ENCODE data around the gene OR2AP1.
"Not testable (repeated sequence)": the region's sequence is repeated elsewhere in the genome, so short reads cannot be mapped to it uniquely, and the experiment has no call there.

OR2AP1 gene

DNA sequence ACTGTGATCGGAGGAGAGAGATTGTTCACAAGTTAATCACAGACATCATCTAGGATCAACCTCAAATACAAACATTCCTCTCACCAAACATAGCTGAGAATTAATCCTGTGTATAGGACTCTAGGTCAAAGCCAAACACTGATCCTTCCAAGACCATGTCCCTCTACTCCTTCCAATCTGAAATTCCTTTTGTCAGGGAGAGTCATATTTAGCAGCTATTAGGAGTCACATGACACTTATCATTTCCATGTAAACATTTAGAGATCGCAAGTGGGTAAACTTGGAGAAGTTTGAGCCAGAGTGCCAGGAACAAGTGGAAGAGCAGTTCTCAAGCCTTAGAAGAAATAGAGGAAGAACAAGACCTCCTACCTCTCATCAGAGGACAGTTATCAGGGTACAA, 13.5 kb downstream of the OR2AP1 start:
- Histone ChIP-seq H3K9ac (ENCODE audit: low read depth, low read length) (no peak overlapping the region), H3K4me2 (ENCODE audit: insufficient read depth, low read length) (no peak overlapping the region), H2AFZ (ENCODE audit: low read depth, low read length) (no peak overlapping the region), H3K9me3 (ENCODE audit: insufficient read depth, low read length, severe bottlenecking) (no peaks in the 10 kb centered on the region), H3K36me3 (ENCODE audit: insufficient read depth, low read length) (no peaks in the 10 kb centered on the region), H3K27ac (ENCODE audit: low read length) (no peak overlapping the region), H3K79me2 (ENCODE audit: insufficient read depth, low read length) (no peaks in the 10 kb centered on the region), H3K4me1 (ENCODE audit: insufficient read depth, low read length) (no peaks in the 10 kb centered on the region), H3K4me3 (ENCODE audit: low read depth in 1 of 2, low read length in 2 of 2) (no peak overlapping the region), H3K27me3 (ENCODE audit: insufficient read depth, low read length, poor library complexity) (no peaks in the 10 kb centered on the region), H4K20me1 (ENCODE audit: insufficient read depth, low read length) (no peaks in the 10 kb centered on the region)
- TF ChIP-seq, protein P1, sequence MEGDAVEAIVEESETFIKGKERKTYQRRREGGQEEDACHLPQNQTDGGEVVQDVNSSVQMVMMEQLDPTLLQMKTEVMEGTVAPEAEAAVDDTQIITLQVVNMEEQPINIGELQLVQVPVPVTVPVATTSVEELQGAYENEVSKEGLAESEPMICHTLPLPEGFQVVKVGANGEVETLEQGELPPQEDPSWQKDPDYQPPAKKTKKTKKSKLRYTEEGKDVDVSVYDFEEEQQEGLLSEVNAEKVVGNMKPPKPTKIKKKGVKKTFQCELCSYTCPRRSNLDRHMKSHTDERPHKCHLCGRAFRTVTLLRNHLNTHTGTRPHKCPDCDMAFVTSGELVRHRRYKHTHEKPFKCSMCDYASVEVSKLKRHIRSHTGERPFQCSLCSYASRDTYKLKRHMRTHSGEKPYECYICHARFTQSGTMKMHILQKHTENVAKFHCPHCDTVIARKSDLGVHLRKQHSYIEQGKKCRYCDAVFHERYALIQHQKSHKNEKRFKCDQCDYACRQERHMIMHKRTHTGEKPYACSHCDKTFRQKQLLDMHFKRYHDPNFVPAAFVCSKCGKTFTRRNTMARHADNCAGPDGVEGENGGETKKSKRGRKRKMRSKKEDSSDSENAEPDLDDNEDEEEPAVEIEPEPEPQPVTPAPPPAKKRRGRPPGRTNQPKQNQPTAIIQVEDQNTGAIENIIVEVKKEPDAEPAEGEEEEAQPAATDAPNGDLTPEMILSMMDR (IDR thresholded peaks at IDR 0.05; ENCODE audit: borderline replicate concordance, extremely low read depth, low read length, poor library complexity, severe bottlenecking) = no peak
- no peak for TF ChIP-seq EZH2 (IDR thresholded peaks at IDR 0.05; ENCODE audit: borderline replicate concordance, low read depth, low read length, severe bottlenecking)
- DNase-seq (no peak), ATAC-seq (ENCODE audit: insufficient read depth, low read depth) (no peak)

DNA sequence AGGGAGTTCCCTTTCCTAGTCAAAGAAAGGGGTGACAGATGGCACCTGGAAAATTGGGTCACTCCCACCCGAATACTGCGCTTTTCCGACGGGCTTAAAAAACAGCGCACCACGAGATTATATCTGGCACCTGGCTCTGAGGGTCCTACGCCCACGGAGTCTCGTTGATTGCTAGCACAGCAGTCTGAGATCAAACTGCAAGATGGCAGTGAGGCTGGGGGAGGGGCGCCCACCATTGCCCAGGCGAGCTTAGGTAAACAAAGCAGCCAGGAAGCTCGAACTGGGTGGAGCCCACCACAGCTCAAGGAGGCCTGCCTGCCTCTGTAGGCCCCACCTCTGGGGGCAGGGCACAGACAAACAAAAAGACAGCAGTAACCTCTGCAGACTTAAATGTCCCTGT, 17.9 kb downstream of the OR2AP1 start:
- not testable (repeated sequence) for H4K20me1 ChIP-seq (ENCODE audit: insufficient read depth, low read length); ATAC-seq (ENCODE audit: insufficient read depth, low read depth)

DNA sequence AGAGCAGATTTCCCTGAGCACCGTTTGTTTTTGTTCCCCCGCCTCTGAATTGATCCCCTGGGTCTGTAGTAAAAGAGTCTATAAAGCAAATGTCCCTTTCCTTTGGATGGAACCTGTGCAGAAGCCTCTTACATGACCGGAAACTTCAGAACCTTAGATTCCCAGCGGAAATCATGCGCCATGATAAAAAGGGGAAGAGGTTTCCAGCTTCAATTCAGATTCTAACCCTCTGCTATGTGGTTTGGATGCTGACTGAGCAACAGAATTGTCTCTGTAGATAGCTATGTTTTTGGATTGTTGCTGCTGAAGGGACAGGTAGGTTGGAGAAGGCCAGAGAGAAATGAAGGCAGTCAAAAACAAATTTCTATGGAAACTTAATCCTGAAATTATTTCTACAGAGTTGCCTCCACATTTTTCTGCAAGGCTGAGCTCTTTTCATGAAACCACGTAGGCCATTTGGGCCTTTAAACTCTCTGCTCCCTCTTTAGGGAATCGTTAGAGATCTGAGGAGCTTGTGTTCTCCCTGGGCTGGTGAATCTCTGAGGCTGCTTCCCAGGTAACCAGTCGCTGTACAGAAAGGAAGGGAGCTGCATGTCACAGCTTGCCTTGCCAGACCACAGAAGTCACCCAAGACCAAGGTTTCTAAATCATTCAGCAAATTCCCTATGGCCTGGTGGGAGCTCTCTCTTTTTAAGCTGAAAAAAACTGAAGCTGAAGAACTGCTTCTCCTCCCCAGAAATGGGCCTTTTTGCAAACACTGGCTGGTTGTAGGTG, 35.7 kb downstream of the OR2AP1 start:
- ATAC-seq (ENCODE audit: insufficient read depth, low read depth) = no peak
- Histone ChIP-seq H3K4me1 (ENCODE audit: insufficient read depth, low read length) (no peaks in the 10 kb centered on the region), H3K27me3 (ENCODE audit: insufficient read depth, low read length, poor library complexity) (peaks cover 19% of the 10 kb centered on the region)

More for the DNA sequence above, 17.9 kb downstream of the OR2AP1 start:
- not testable (repeated sequence) for H3K9me3 ChIP-seq (ENCODE audit: insufficient read depth, low read length, severe bottlenecking); H3K9ac ChIP-seq (ENCODE audit: low read depth, low read length); H3K27me3 ChIP-seq (ENCODE audit: insufficient read depth, low read length, poor library complexity); H3K4me3 ChIP-seq (ENCODE audit: low read depth in 1 of 2, low read length in 2 of 2); H3K79me2 ChIP-seq (ENCODE audit: insufficient read depth, low read length); H3K27ac ChIP-seq (ENCODE audit: low read length); DNase-seq; H2AFZ ChIP-seq (ENCODE audit: low read depth, low read length); H3K4me2 ChIP-seq (ENCODE audit: insufficient read depth, low read length); H3K36me3 ChIP-seq (ENCODE audit: insufficient read depth, low read length); H3K4me1 ChIP-seq (ENCODE audit: insufficient read depth, low read length)

DNA sequence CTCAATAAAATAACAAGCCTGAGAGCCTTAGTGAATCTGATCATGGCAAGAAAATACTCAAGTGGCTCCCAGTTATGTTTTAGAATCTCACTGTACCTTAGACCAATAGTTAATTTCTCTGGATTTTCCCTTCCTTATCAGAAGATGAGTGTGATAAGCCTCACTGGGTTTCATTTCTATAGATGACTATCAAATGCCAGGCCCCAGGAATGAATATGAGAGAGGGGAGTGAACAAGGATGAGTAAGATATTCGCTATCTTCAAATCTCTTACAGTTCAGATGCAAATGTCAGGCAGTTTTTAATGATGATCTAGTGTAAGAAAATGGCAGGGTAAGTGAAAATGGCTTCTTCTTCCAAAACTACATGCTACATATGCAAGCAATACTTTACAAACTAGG, 38.3 kb downstream of the OR2AP1 start:
- no peak overlapping the region for H3K4me2 ChIP-seq (ENCODE audit: insufficient read depth, low read length)
- no peaks in the 10 kb centered on the region for H3K79me2 ChIP-seq (ENCODE audit: insufficient read depth, low read length)
- peaks cover 19% of the 10 kb centered on the region for H3K27me3 ChIP-seq (ENCODE audit: insufficient read depth, low read length, poor library complexity)
- DNase-seq (no peak), ATAC-seq (ENCODE audit: insufficient read depth, low read depth) (no peak)
- H3K27ac ChIP-seq (ENCODE audit: low read length) = no peak overlapping the region
- H3K9ac ChIP-seq (ENCODE audit: low read depth, low read length) = no peak overlapping the region
- H3K9me3 ChIP-seq (ENCODE audit: insufficient read depth, low read length, severe bottlenecking) = peaks cover 6% of the 10 kb centered on the region
- TF ChIP-seq EZH2 (IDR thresholded peaks at IDR 0.05; ENCODE audit: borderline replicate concordance, low read depth, low read length, severe bottlenecking) = no peak
- TF ChIP-seq, protein P1 (IDR thresholded peaks at IDR 0.05; ENCODE audit: borderline replicate concordance, extremely low read depth, low read length, poor library complexity, severe bottlenecking) = no peak
- H3K4me3 ChIP-seq (ENCODE audit: low read depth in 1 of 2, low read length in 2 of 2) = no peak overlapping the region
- no peaks in the 10 kb centered on the region for H4K20me1 ChIP-seq (ENCODE audit: insufficient read depth, low read length)
- H3K36me3 ChIP-seq (ENCODE audit: insufficient read depth, low read length) = no peaks in the 10 kb centered on the region
- no peak overlapping the region for H2AFZ ChIP-seq (ENCODE audit: low read depth, low read length)
- no peaks in the 10 kb centered on the region for H3K4me1 ChIP-seq (ENCODE audit: insufficient read depth, low read length)

More for the DNA sequence above, 35.7 kb downstream of the OR2AP1 start:
- H3K4me2 ChIP-seq (ENCODE audit: insufficient read depth, low read length) = no peak overlapping the region
- no peak overlapping the region for H2AFZ ChIP-seq (ENCODE audit: low read depth, low read length)
- no peaks in the 10 kb centered on the region for H3K79me2 ChIP-seq (ENCODE audit: insufficient read depth, low read length)
- no peaks in the 10 kb centered on the region for H3K36me3 ChIP-seq (ENCODE audit: insufficient read depth, low read length)
- TF ChIP-seq, protein P1 (IDR thresholded peaks at IDR 0.05; ENCODE audit: borderline replicate concordance, extremely low read depth, low read length, poor library complexity, severe bottlenecking) = no peak
- TF ChIP-seq EZH2 (IDR thresholded peaks at IDR 0.05; ENCODE audit: borderline replicate concordance, low read depth, low read length, severe bottlenecking) = no peak
- no peaks in the 10 kb centered on the region for H4K20me1 ChIP-seq (ENCODE audit: insufficient read depth, low read length)
- H3K27ac ChIP-seq (ENCODE audit: low read length) = no peak overlapping the region
- H3K9me3 ChIP-seq (ENCODE audit: insufficient read depth, low read length, severe bottlenecking) = no peaks in the 10 kb centered on the region
- H3K9ac ChIP-seq (ENCODE audit: low read depth, low read length) = no peak overlapping the region
- no peak overlapping the region for H3K4me3 ChIP-seq (ENCODE audit: low read depth in 1 of 2, low read length in 2 of 2)
- no peak for DNase-seq

All from DND-41 (cell line).